Liver (tissue), 3 donors: ENCODE data around the gene ZNF280B.

Experiments
- EGR1 ChIP-seq, 2 donors: IDR thresholded peaks; 2 replicates each; pipeline ENCODE4 v1.6.1; 2016 to 2018; ENCODE audit warnings: antibody characterized with exemption in 2 of 2, low read depth in 2 of 2
- GABPA ChIP-seq, 2 donors: IDR thresholded peaks in 1 of 2; conservative IDR thresholded peaks in 1 of 2; 2 replicates each; pipeline ENCODE4 v1.6.1; 2016; ENCODE audit warnings: antibody characterized with exemption in 2 of 2, mild to moderate bottlenecking in 1 of 2, moderate library complexity in 1 of 2
- HNF4A ChIP-seq, 2 donors: conservative IDR thresholded peaks; 2 replicates each; pipeline ENCODE4 v1.6.1; 2016; ENCODE audit warnings: antibody characterized with exemption in 2 of 2, mild to moderate bottlenecking in 2 of 2
- RAD21 ChIP-seq, 2 donors: IDR thresholded peaks; 2 replicates each; pipeline ENCODE4 v1.6.1; 2016; ENCODE audit warnings: antibody characterized with exemption in 2 of 2, mild to moderate bottlenecking in 2 of 2
- SP1 ChIP-seq: IDR thresholded peaks from 2 replicates; pipeline ENCODE4 v1.6.1; 2018; ENCODE audit warnings: antibody characterized with exemption, mild to moderate bottlenecking
- TAF1 ChIP-seq: conservative IDR thresholded peaks from 2 replicates; pipeline ENCODE4 v1.6.1; 2016; ENCODE audit warnings: antibody characterized with exemption, mild to moderate bottlenecking
- YY1 ChIP-seq: IDR thresholded peaks from 2 replicates; pipeline ENCODE4 v1.6.1; 2016; ENCODE audit warnings: antibody characterized with exemption, mild to moderate bottlenecking
- TF ChIP-seq, protein P1 (sequence below): fragments of 150-350 bp; IDR thresholded peaks from 2 replicates; pipeline ENCODE4 v1.5.1; 2017; ENCODE audit warnings: improper control_type of control experiment, low read depth, low read length; ENCODE audit not compliant: missing input control
- TF ChIP-seq, protein P2 (sequence below): IDR thresholded peaks from 2 replicates; pipeline ENCODE4 v1.6.1; 2016; ENCODE audit warnings: antibody characterized with exemption
- TF ChIP-seq, protein P3 (sequence below): IDR thresholded peaks from 2 replicates; pipeline ENCODE4 v1.6.1; 2016; ENCODE audit warnings: antibody characterized with exemption, mild to moderate bottlenecking
- TF ChIP-seq, protein P4 (sequence below): IDR thresholded peaks from 2 replicates; pipeline ENCODE4 v1.6.1; 2016; ENCODE audit warnings: antibody characterized with exemption
- donor health status: healthy.
- donor health status: healthy.

DNA sequence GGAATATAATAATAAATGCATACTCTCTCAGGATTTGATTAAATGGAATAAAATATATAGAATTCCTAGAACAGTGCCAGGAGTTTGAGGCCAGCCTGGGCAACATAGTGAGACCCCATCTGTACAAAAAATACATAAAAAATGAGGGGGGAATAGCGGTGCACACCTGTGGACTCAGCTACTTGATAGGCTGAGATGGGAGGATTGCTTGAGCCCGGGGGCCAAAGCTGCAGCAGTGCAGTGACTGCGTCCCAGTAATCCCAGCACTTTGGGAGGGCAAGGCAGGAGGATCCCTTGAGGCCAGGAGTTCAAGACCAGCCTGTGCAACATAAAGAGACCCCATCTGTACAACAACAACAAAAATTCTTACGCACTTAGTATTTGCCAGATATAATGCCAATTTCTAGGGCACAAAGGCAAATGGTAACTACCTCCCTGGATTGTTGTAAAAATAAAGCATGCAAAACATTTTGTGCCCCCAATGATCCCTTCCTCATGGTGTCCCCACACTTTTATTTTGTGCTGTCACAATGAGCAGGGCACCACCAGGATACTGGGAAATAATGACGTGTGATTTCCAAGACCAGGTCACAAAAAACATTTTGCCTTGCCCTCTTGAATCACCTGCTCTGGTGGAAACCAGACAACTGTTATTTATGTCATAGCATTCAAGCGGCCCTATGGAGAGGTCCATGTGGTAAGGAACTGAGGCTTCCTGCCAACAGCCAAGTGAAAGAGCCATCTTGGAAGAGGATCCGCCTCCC is 29.9 kb upstream of the ZNF280B start:
- TF ChIP-seq, protein P1, sequence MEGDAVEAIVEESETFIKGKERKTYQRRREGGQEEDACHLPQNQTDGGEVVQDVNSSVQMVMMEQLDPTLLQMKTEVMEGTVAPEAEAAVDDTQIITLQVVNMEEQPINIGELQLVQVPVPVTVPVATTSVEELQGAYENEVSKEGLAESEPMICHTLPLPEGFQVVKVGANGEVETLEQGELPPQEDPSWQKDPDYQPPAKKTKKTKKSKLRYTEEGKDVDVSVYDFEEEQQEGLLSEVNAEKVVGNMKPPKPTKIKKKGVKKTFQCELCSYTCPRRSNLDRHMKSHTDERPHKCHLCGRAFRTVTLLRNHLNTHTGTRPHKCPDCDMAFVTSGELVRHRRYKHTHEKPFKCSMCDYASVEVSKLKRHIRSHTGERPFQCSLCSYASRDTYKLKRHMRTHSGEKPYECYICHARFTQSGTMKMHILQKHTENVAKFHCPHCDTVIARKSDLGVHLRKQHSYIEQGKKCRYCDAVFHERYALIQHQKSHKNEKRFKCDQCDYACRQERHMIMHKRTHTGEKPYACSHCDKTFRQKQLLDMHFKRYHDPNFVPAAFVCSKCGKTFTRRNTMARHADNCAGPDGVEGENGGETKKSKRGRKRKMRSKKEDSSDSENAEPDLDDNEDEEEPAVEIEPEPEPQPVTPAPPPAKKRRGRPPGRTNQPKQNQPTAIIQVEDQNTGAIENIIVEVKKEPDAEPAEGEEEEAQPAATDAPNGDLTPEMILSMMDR = no peak
- TF ChIP-seq EGR1 (IDR thresholded peaks at IDR 0.05; ENCODE audit: low read depth in 2 of 2) = no peak
- no peak for TF ChIP-seq SP1
- no peak for TF ChIP-seq RAD21 (IDR thresholded peaks at IDR 0.05)
- TF ChIP-seq HNF4A (conservative IDR thresholded peaks at IDR 0.05) = no peak
- TF ChIP-seq, protein P2, sequence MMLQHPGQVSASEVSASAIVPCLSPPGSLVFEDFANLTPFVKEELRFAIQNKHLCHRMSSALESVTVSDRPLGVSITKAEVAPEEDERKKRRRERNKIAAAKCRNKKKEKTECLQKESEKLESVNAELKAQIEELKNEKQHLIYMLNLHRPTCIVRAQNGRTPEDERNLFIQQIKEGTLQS = no peak
- TF ChIP-seq, protein P3, sequence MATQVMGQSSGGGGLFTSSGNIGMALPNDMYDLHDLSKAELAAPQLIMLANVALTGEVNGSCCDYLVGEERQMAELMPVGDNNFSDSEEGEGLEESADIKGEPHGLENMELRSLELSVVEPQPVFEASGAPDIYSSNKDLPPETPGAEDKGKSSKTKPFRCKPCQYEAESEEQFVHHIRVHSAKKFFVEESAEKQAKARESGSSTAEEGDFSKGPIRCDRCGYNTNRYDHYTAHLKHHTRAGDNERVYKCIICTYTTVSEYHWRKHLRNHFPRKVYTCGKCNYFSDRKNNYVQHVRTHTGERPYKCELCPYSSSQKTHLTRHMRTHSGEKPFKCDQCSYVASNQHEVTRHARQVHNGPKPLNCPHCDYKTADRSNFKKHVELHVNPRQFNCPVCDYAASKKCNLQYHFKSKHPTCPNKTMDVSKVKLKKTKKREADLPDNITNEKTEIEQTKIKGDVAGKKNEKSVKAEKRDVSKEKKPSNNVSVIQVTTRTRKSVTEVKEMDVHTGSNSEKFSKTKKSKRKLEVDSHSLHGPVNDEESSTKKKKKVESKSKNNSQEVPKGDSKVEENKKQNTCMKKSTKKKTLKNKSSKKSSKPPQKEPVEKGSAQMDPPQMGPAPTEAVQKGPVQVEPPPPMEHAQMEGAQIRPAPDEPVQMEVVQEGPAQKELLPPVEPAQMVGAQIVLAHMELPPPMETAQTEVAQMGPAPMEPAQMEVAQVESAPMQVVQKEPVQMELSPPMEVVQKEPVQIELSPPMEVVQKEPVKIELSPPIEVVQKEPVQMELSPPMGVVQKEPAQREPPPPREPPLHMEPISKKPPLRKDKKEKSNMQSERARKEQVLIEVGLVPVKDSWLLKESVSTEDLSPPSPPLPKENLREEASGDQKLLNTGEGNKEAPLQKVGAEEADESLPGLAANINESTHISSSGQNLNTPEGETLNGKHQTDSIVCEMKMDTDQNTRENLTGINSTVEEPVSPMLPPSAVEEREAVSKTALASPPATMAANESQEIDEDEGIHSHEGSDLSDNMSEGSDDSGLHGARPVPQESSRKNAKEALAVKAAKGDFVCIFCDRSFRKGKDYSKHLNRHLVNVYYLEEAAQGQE = no peak
- TF ChIP-seq TAF1 = no peak
- TF ChIP-seq GABPA (IDR thresholded peaks at IDR 0.05 in 1 of 2, conservative IDR thresholded peaks at IDR 0.05 in 1 of 2) = no peak
- no peak for TF ChIP-seq YY1
- TF ChIP-seq, protein P4, sequence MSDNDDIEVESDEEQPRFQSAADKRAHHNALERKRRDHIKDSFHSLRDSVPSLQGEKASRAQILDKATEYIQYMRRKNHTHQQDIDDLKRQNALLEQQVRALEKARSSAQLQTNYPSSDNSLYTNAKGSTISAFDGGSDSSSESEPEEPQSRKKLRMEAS = no peak
